Left lung (tissue), 10 donors: ENCODE measurements around the gene SLC24A4. TPM values are rescaled to one million over a fixed set of nuclear protein-coding genes. Genes with fewer than 3 reads are reported as not detected.
A peak's percentile ranks its signal among the peaks of the same experiment; 100 is the strongest.

ENCODE experiments used
- ATAC-seq: fragments of 200-7000 bp; cut with Tn5 transposase; one replicate; pipeline ENCODE4 v1.9.1; 2020; ENCODE audit warnings: moderate library complexity
- DNase-seq, 4 donors: peaks; one replicate each; pipeline ENCODE4 v3.0.0-alpha.2; 2013 to 2020
- H3K27ac ChIP-seq, 2 donors: fragments of 200-600 bp; sonication (generic) in 1 of 2; one replicate each; pipeline versions ENCODE4 v1.5.0 to v1.8.0; 2020 to 2021
- H3K27me3 ChIP-seq, 2 donors: fragments of 200-600 bp; sonication (generic) in 1 of 2; one replicate each; pipeline versions ENCODE4 v1.5.0 to v1.8.0; 2020 to 2021
- H3K36me3 ChIP-seq, 2 donors: fragments of 200-600 bp; sonication (generic) in 1 of 2; one replicate each; pipeline versions ENCODE4 v1.5.0 to v1.8.0; 2020 to 2021
- H3K4me1 ChIP-seq, 2 donors: fragments of 200-600 bp; one replicate each; pipeline ENCODE4 v1.8.0; 2021
- H3K4me3 ChIP-seq, 2 donors: fragments of 200-600 bp; sonication (generic) in 1 of 2; one replicate each; pipeline versions ENCODE4 v1.5.0 to v1.8.0; 2020 to 2021; ENCODE audit warnings: mild to moderate bottlenecking in 1 of 2
- H3K9me3 ChIP-seq, 2 donors: fragments of 200-600 bp; sonication (generic) in 1 of 2; one replicate each; pipeline versions ENCODE4 v1.5.0 to v1.8.0; 2020 to 2021
- CTCF ChIP-seq, 2 donors: fragments of 200-600 bp; sonication (generic) in 1 of 2; IDR thresholded peaks; one replicate each; pipeline versions ENCODE4 v1.5.0 to v1.8.0; 2021; ENCODE audit warnings: antibody characterized with exemption in 2 of 2
- intact Hi-C, 2 donors: fragments of 100-400 bp; cut with DNase I; formaldehyde crosslinking; loops; one replicate each; pipeline versions ENCODE4 v1.11.2 to v1.14.2; 2022
- polyA plus RNA-seq, 6 donors: library from polyadenylated mRNA; unstranded; fragments of 120-200 nt; gene quantifications; one replicate each; pipeline ENCODE4 v1.2.1, GENCODE V29; 2013; ENCODE audit not compliant: insufficient read length in 6 of 6
- total RNA-seq, 2 donors: library from RNA; stranded (reverse); fragmentation: NEBNext Ultra II Directional; extraction: Animal tissue kit (Norgen Biotek cat#: 25700); gene quantifications; one replicate each; pipeline ENCODE4 v1.2.1, GENCODE V29; 2021
- donor health status: DM: no; HTN: yes; CAD: no.
- donor health status: DM: no; HTN: no; CAD: no.

Gene SLC24A4
- total and polyA plus RNA-seq, 8 donors = 0.25 to 2.0 (median 0.47) TPM

- DNase-seq (peak in 1 of 4 donors; percentile 60), ATAC-seq (no peak)
- Histone ChIP-seq H3K9me3 (no peaks in the 10 kb centered on the region), H3K27ac (no peak overlapping the region), H3K4me1 (peaks cover 3 to 21% of the 10 kb centered on the region in 2 donors), H3K36me3 (no peaks in the 10 kb centered on the region), H3K27me3 (peaks cover 48 to 79% of the 10 kb centered on the region in 2 donors), H3K4me3 (peak overlapping the region in 1 of 2 donors; percentile 37)
- intact Hi-C loops = no loop called here
- TF ChIP-seq CTCF (IDR thresholded peaks at IDR 0.05) = no peak
These were observed 1.2 kb downstream of the SLC24A4 start for GRCh38 chr14:92323916-92324818.

- no peak overlapping the region for H3K27ac ChIP-seq
- no peak for ATAC-seq
- no peak for TF ChIP-seq CTCF (IDR thresholded peaks at IDR 0.05)
- no peaks in the 10 kb centered on the region for H3K9me3 ChIP-seq
- H3K36me3 ChIP-seq = no peaks in the 10 kb centered on the region
- H3K4me1 ChIP-seq = peaks cover 3 to 21% of the 10 kb centered on the region in 2 donors
- peak in 1 of 4 donors; percentile 22 for DNase-seq
- intact Hi-C loops = no loop called here
- H3K27me3 ChIP-seq = peaks cover 48 to 66% of the 10 kb centered on the region in 2 donors
- H3K4me3 ChIP-seq = no peak overlapping the region
These were observed 2.9 kb downstream of the SLC24A4 start for GRCh38 chr14:92325835-92326234.

- Histone ChIP-seq H3K4me3 (no peak overlapping the region), H3K4me1 (peaks cover 0 to 11% of the 10 kb centered on the region in 2 donors), H3K27ac (no peak overlapping the region), H3K36me3 (no peaks in the 10 kb centered on the region), H3K9me3 (no peaks in the 10 kb centered on the region), H3K27me3 (peaks cover 20 to 37% of the 10 kb centered on the region in 2 donors)
- ATAC-seq (peak; percentile 45), DNase-seq (peak in 1 of 4 donors; percentile 19)
- intact Hi-C loops = no loop called here
- TF ChIP-seq CTCF (IDR thresholded peaks at IDR 0.05) = no peak
These were observed 5.8 kb downstream of the SLC24A4 start for GRCh38 chr14:92328664-92329255.

GRCh38 chr14:92334050-92334449 is 11.1 kb downstream of the SLC24A4 start:
- no peak for TF ChIP-seq CTCF (IDR thresholded peaks at IDR 0.05)
- Histone ChIP-seq H3K4me1 (no peaks in the 10 kb centered on the region), H3K4me3 (no peak overlapping the region), H3K27ac (no peak overlapping the region), H3K36me3 (no peaks in the 10 kb centered on the region), H3K9me3 (no peaks in the 10 kb centered on the region), H3K27me3 (no peaks in the 10 kb centered on the region)
- DNase-seq (no peak), ATAC-seq (no peak)
- intact Hi-C loops = no loop called here

GRCh38 chr14:92336363-92336762 is 13.4 kb downstream of the SLC24A4 start:
- H3K27ac ChIP-seq = no peak overlapping the region
- intact Hi-C loops = no loop called here
- no peak for TF ChIP-seq CTCF (IDR thresholded peaks at IDR 0.05)

More at GRCh38 chr14:92336363-92336762, 13.4 kb downstream of the SLC24A4 start:
- Histone ChIP-seq H3K36me3 (no peaks in the 10 kb centered on the region), H3K4me3 (no peak overlapping the region), H3K4me1 (no peaks in the 10 kb centered on the region), H3K9me3 (no peaks in the 10 kb centered on the region), H3K27me3 (no peaks in the 10 kb centered on the region)
- ATAC-seq = no peak
- no peak for DNase-seq
